CD4-positive, alpha-beta T cell treated with Interleukin-6 for 4 hours (primary cell): ENCODE data around the gene FDCSP.
"Not testable (repeated sequence)": the region's sequence is repeated elsewhere in the genome, so short reads cannot be mapped to it uniquely, and the experiment has no call there.

Experiments used
- DNase-seq: peaks from one replicate; pipeline ENCODE4 v3.0.0-alpha.2; 2020; ENCODE audit warnings: mixed read lengths

FDCSP gene

GRCh38 chr4:70239884-70240591 is 14.1 kb downstream of the FDCSP start:
- DNase-seq = no peak

- not testable (repeated sequence) for DNase-seq
Measured at GRCh38 chr4:70242297-70242696, 16.4 kb downstream of the FDCSP start, which contains the start of gene CSN3. TSS of gene CSN3 (plus strand) at chr4:70242597. CDS start at chr4:70244820, 2,223 bp downstream.

- no peak for DNase-seq
Measured at GRCh38 chr4:70243091-70243490, 17.2 kb downstream of the FDCSP start.

GRCh38 chr4:70251250-70251944 is 25.5 kb downstream of the FDCSP start:
- DNase-seq = no peak

GRCh38 chr4:70251945-70252277 is 26.0 kb downstream of the FDCSP start:
- DNase-seq = no peak

GRCh38 chr4:70269674-70270073 is 43.8 kb downstream of the FDCSP start:
- no peak for DNase-seq

- DNase-seq = no peak
Measured at GRCh38 chr4:70277121-70277520, 51.2 kb downstream of the FDCSP start.

- DNase-seq = no peak
Measured at GRCh38 chr4:70280567-70280966, 54.6 kb downstream of the FDCSP start.
